Posterior vena cava (tissue), 2 donors: ENCODE measurements around the gene PTPN2. TPM values are rescaled to one million over a fixed set of nuclear protein-coding genes. Genes with fewer than 3 reads are reported as not detected.
A peak's percentile ranks its signal among the peaks of the same experiment; 100 is the strongest.
"Not testable (repeated sequence)": the region's sequence is repeated elsewhere in the genome, so short reads cannot be mapped to it uniquely, and the experiment has no call there.

ENCODE experiments used
- DNase-seq: peaks from one replicate; pipeline ENCODE4 v3.0.0-alpha.2; 2020; ENCODE audit warnings: low spot score
- intact Hi-C, 2 donors: fragments of 100-400 bp; cut with DNase I; formaldehyde crosslinking; loops; one replicate each; pipeline versions ENCODE4 v1.14.1 to v1.14.2; 2022 to 2023
- long read RNA-seq, 2 donors: library from polyadenylated mRNA; unstranded; transcript quantifications; one replicate each; pipeline ENCODE4 v2.0.0, GENCODE V29; 2020 to 2021
- total RNA-seq, 2 donors: library from RNA; stranded (reverse); fragmentation: NEBNext Ultra II Directional; extraction: Animal tissue kit (Norgen Biotek cat#: 25700); gene quantifications; one replicate each; pipeline ENCODE4 v1.2.1, GENCODE V29; 2021
- donor health status: DM: yes; HTN: yes; CAD: no.
- donor health status: DM: yes; HTN: yes; CAD: no.

Gene PTPN2
- total RNA-seq, result 10 to 100 TPM; 29.2 to 36.8 TPM
- long read RNA-seq, donor 1, partial matches to known transcripts, result 0 of 7 reads
- long read RNA-seq, donor 1, other reads (novel, unspliced or antisense), result 2 of 7 reads
- long read RNA-seq, donor 2, transcript PTPN2-202 (10 exons, 1,706 nt), result major isoform, 45 of 76 reads
- long read RNA-seq, donor 2, transcript PTPN2-201 (9 exons, 3,467 nt), result minor isoform, 18 of 76 reads
- long read RNA-seq, donor 2, partial matches to known transcripts, result 4 of 76 reads
- long read RNA-seq, donor 2, other reads (novel, unspliced or antisense), result 8 of 76 reads

DNA sequence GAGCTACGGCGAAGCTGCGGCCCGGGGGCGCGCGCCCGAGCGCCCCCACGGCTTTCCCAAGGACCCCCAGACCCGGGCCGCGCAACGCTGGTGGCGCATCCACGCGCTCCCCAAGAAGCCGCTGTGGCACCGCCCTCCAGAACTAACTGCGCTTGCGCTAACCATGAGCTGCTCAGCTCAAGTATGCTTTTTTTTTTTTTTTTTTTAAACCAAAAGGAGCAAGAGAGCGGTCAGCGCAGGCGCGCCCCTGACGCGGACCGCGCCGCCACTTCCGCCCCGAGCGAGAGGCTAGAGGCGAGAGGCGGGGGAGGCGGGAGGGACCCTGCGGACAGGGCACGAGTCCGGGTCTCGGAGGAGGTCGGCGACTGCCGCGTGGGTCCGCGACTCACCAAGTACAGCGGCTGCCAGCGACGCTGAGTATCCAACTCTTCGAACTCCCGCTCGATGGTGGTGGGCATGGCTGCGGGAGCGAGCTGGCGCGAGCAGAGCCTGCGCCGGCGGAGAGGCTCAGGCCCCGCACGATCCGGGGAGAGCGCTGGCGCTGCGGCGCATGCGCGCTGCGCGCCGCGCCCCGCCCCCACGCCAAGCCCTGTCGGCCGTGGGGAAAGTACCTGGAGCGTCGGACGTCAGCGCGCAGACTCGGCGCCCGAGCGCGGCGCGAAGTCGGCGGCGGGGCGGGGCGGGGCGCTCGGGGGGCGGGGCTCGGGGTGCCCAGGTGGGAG is at the start of gene PTPN2:
Gene PTPN2, minus strand, starts transcription at position 554 of the 722 bp plus-strand sequence. Its CDS starts 96 bp downstream, at position 458.
- DNase-seq, result peak; percentile 98
- intact Hi-C loops, result no loop called here

DNA sequence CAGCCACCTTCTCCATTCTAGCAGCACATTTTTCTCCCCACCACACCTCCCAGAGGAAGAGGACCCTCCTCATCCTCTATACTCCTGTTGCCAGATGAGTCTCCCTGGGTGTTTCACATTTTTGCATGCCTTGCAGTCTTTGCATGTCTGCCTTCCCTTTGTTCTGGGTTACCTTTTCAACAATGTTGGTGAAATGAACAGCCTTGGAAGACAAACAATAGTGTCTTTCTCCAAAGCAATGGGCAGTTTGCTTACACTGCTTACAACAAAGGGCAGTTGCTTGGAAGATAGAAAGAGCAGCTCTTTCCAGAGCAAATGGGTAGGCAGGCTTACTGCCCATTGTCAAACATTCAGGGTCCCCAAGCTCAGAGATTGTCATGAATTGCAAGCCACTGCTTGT is 49.3 kb upstream of the PTPN2 start:
- DNase-seq, result no peak
- intact Hi-C loops, result loop anchor here (5.0 kb wide), 3 partner anchors 46 to 1139 kb away; no protein-coding TSS in a partner anchor

DNA sequence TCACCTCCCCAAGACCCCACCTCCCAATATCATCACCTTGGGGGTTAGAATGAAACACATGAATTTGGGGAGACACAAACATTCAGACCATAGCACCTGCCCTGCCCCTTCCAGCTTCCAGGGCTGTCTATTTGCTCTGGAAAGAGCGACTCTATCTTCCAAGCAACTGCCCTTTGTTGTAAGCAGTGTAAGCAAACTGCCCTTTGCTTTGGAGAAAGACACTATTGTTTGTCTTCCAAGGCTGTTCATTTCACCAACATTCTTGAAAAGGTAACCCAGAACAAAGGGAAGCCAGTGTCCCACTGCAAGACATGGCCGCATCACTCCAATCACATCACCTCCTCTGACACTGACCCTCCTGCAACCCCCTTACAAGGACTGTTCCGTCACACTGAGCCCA is 46.9 kb upstream of the PTPN2 start:
- no peak for DNase-seq
- intact Hi-C loops, result loop anchor here (5.0 kb wide), 3 partner anchors 44 to 1141 kb away; no protein-coding TSS in a partner anchor

DNA sequence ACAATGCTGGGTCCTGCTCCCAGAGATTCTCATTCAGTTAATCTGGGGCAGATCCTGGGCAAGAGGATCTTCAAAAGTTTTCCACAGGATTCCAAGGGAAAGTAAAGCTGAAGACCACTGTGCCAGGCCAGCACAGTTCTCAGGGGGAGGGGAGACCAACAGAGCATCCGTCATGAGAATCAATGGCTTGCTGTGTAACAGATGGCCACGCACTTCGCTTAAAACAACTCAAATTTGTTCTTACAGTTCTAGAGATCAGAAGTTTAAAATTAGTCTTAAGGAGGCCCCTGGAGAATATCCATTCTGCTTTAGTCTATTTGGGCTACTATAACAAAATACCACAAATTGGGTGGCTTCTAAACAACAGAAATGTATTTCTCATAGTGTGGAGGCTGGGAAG is 46.3 kb upstream of the PTPN2 start:
- intact Hi-C loops, result loop anchor here (5.0 kb wide), 3 partner anchors 43 to 1142 kb away; no protein-coding TSS in a partner anchor
- DNase-seq, result no peak

DNA sequence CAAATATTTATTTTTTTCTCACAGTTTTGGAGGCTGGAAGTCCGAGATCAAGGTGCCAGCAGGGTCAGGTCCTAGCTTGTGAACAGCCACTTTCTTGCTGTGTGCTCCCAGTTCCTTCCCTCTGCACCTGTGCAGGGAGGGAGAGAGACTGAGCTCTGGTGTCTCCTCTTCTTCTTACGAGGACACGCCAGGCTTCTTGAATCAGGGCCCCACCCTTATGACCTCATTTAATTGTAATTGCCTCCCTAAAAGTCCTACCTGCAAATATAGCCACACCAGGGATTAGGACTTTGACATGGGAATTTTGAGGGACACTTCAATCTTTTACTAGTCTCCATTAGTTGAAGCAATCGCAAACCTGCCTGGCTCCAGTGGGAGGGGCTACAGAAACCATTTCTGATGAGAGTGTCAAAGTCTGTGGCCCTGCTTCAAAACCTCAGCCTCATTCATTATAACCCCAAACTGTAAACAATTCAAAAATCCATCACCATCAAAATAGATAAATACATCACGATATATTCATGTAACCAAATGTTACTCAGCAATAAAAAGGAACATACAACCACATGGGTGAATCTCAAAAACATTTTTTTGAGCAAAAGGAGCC is 45.5 kb upstream of the PTPN2 start:
- DNase-seq, result no peak
- intact Hi-C loops, result loop anchor here (5.0 kb wide), 3 partner anchors 42 to 1143 kb away; no protein-coding TSS in a partner anchor

DNA sequence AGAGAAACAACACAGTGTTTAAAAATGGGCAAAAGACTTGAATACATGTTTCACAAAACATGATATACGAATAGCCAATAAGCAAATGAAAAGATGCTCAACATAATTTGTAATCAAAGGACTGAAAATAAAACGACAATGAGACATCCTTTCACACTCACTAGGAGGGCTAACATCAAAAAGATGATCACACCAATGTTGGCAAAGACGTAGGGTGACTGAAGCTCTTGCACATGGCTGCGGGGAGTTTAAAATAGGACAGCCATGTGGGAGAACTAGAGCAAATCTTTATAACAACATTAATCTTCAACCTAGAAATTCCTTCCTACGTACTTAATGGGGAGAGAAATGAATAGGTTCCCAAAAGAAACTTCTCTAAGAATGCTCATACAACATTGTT is 44.6 kb upstream of the PTPN2 start:
- intact Hi-C loops, result no loop called here
- DNase-seq, result no peak

DNA sequence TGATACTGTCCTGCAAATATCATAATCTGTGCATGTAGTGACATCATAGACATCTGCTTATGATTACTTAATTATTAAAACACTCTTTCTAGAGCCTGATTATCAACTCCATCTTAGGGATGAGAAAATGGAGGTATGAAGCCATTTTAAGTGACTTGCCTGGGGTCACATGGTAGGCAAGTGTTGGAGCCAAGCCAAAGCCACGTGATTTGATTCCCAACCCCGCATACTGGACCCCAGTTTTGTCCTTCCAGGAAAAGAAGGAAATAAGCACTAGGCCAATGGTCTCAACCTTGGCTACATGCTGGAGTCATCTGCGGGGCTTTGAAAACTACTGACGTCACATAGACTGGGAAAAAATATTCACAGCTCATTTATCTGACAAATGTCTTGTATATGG is 44.2 kb upstream of the PTPN2 start:
- intact Hi-C loops, result no loop called here
- no peak for DNase-seq

DNA sequence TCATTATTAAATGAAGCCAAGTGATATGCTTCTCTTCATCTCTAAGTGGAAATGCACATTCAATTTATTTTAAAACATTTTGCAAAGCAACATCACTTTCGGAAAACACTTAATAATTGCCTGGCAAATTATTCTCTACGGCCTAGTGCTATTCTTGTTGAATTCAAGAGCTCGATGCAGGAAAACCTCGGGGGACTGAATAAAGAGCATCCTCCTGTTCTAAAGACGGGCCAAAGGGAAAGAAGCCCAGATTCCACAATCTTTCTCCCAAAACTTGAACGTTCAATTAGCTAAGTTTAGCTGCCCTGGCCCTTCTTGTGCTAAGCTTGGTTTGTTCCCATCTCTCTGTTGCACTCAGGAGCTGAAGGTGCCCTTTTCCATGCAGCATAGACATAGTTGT is 40.6 kb upstream of the PTPN2 start:
- intact Hi-C loops, result no loop called here
- DNase-seq, result no peak

DNA sequence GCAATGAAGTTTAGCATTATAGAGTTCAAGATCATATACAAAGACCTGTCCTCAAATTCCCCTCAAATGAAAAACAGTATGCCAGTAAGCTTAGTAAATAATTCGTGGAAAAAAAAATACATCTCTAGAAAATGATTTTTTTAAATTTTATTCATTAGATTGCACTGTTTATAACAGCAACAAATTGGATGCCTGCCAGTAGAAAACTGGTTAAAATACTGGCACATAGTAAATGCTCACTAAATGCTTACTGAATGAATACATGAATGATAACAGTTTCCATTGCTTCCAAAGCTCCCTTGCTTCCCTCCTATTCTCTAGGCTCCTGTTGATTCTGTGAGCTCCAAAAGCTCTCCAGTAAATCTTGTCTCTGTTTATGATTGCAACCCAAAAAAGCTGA is 38.2 kb upstream of the PTPN2 start:
- no peak for DNase-seq
- intact Hi-C loops, result no loop called here

DNA sequence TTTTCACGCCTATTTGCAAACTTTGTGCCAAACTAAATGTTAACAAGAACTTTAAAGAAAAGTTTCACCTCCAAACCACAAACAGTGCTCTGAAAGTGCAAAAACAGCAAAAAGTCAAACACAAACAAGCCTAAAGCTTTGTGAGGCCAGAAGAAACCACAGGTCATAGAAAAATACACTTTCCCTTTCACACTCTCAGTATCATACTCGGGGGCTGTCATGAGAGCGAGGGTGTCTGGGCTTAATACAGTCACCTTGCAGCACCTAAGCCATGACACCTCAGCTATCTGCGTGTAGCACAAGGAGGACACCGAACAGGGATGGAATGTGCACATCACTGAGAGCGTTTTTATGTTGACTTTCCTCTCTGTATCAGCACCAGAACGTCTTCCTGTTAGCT is 37.1 kb upstream of the PTPN2 start:
- intact Hi-C loops, result no loop called here
- no peak for DNase-seq

DNA sequence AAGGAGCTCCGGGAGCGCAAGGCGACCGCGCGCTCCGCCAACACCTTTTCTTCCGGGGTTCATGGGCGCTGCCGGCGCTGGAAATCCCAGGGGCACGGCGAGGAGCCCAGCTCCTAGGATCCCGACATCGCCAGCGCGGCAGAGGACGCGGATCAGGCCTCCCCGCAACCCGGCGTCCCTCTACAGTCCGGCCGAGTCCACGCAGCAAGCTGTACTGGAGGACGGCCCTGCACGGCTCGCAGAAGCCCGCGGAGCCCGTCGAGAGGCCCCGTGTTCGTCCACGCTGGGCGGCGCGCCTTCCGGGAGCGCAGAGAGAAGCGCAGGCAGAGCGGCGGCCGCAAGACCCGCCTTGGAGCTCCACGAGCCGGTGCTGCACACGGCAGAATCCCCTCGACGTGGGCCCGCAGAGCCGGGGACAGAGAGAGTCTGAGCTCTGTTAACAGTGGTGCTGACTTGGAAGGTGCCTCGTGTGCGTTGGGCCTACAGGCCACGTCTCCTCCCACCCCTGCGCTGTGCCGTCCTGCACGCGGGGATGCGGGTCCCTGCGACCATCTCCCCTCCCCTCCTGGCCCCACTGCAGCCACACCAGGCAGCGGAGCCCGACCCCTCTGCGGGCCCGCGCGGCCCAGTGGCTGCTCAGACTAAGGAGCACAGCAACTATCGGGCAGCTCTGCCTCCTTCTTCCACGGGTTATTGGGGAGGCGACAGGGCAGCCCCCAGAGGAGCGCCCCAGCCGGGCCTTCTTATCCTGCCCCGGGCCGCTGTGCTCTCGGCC is 28.1 kb upstream of the PTPN2 start:
- no peak for DNase-seq
- intact Hi-C loops, result no loop called here

DNA sequence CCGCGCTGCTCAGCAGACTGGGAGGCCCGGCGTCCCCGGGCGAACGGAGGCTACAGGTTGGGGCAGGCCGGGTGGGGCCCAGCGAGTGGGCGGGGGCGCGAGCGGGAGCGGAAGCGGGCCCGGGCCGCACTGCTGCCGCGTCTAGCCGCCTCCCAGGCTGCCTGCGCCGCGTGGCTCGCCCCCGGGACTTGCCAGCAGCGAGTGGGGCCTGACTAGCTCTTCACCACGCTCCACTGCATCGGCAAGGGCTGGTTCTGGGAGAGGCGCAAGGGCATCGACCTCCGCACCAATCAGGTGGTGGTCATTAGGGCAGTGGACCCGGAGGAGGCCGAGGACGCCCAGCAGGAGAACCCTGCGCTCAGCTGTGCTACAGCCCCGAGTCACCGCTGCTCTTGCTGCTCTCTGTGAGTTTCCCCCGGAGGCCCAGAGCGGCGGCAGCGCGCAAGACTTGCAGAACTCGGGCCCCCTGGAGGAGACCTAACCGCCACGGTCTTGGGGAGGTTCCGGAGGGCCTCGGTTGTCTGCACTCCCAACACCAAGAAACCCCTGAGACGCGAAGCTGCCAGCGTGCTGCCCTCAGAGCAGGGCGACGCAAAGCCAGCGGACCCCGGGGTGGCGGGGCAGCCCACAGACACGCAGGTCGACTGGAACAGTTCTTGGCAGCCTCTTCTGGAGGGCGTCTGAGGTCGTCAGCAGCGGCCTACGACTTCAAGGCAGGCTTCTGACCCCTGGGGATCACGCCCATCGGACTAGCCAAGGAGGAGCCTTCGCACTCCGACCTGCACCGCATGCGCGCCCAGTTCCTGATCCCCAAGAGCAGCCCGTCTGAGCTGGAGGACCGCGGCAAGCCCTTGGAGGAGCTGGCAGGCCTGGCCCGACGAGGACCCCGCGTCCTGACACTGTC is 27.2 kb upstream of the PTPN2 start:
- no peak for DNase-seq
- intact Hi-C loops, result no loop called here

DNA sequence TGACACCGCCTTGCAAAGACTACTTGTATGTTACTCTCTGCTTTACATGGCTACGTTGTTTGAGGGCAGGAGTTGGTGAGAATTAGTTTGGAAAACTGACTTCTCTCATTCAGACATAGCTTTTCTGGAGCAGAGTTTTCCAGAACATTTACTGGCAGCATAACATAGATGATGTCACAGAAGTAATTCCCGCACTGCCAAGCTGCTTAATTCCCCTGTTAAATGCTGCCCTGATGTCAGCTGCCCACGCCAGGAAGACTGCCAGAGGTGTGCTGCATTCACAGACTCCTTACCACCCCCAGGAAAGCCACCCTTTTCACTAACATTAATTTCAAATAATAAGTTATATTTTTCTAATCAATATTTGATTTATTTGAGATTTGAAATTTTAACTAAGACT is 24.7 kb upstream of the PTPN2 start:
- DNase-seq, result no peak
- intact Hi-C loops, result no loop called here

DNA sequence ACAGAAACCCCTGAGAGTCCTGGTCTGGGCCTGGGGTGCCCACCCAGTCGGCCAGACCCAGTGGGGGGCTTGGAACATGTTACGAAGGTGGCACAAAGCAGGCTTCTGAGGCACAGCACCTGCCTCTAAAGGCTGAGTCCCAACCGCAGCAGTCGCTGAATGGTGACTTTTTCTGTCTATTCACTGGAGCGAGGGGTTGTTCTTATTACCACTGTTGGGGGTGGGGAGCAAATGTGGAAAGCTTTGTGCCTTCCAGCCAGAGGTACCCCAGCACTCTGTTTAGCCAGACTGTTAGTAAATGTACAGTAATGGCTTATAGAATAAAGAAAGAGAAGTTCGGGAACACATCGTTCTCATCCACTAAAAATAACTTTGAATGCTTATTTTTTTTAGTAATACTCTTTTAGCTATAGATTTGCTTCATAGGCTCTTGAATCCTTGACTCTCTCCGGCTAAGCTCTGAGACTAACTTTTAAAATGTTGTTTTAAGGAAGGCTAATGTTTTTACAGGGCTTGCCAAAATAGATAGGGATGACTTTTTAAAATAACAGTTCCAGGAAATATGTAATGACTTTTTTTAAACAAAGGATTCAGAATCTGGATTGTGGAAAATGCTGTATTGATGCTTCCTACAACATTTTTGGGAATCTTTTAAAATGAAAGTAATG is 23.4 kb upstream of the PTPN2 start:
- intact Hi-C loops, result no loop called here
- DNase-seq, result no peak

DNA sequence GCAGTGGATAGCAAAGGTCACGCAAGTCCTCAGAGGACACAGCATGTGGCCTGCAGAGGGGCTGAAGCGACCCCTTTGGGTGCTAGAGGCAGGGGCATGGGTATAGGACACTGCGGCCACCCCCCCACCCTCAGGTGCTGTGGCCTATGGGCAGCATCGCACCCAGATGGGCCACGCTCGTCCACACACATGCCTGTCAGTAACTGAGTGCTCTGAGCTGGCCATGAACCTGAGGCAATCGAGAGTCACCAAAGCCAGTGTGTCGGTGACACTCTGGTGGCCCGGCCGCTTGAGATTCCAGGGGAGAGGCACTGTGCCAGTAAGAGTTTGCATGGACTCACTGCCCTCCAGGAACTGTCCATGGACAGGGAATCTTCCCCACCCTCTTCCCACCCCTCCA is 22.7 kb upstream of the PTPN2 start:
- DNase-seq, result no peak
- intact Hi-C loops, result no loop called here

DNA sequence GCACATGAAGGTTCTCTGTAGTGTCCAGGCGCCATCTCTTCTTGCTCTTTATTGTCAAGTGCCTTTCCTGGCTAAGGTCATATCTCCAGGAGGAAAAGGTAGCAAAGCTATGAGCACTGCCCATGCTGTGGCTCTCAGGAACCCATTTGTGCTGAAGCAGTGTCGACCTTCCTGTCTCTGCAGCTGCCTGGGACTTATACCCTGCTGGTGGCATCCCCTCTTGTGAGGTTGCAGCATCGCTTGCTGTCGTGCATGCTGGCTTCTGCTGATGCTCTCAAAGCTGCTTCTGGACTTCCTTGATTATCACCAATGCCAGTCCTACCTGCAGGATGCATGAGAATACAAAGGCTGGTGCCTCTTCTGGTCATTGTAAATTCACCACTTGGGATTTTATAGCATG is 22.1 kb upstream of the PTPN2 start:
- no peak for DNase-seq
- intact Hi-C loops, result no loop called here

DNA sequence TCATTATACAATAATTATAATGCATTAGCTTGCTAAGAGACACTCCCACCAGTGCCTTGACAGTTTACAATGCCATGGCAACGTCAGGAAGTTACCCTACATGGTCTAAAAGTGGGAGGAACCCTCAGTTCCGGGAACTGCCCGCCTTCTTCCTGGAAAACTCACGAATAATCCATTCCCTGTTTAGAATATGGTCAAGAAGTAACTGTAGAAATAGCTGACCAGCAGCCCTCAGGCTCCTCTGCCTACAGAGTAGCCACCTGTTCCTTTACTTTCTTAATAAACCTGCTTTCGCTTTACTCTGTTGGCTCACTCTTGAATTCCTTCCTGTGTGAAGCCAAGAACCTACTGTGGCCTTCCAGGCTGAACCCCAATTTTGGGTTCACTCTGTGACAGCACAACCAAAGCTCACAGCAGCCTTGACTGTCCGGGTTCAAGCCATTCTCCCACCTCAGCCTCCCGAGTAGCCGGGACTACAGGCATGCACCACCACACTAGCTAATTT is 20.0 kb upstream of the PTPN2 start:
- no peak for DNase-seq
- intact Hi-C loops, result no loop called here

DNA sequence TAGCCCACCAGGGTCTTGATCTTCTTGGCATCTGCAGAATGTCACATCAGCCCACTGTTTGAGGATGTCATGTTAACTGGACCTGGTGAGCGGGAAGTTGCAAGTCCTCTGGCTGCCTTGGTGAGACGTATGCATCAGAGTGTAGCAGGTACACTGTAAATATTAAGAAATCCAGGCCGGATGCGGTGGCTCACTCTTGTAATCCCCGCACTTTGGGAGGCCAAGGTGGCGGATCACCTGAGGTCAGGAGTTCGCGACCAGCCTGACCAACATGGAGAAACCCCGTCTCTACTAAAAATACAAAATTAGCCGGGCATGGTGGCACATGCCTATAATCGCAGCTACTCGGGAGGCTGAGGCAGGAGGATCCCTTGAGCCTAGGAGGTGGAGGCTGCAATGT is 17.2 kb upstream of the PTPN2 start:
- intact Hi-C loops, DNase-seq: not testable (repeated sequence)
